ENCODE data around the gene ZNF880. TPM values are rescaled to one million over a fixed set of nuclear protein-coding genes. Genes with fewer than 3 reads are reported as not detected.

Gene ZNF880
- total and polyA plus RNA-seq, 2 of the 8 experiments (the other 6 are each of a cell fraction or from before 2014, with no cell fraction given), result 11.4 to 25.9 TPM

DNA sequence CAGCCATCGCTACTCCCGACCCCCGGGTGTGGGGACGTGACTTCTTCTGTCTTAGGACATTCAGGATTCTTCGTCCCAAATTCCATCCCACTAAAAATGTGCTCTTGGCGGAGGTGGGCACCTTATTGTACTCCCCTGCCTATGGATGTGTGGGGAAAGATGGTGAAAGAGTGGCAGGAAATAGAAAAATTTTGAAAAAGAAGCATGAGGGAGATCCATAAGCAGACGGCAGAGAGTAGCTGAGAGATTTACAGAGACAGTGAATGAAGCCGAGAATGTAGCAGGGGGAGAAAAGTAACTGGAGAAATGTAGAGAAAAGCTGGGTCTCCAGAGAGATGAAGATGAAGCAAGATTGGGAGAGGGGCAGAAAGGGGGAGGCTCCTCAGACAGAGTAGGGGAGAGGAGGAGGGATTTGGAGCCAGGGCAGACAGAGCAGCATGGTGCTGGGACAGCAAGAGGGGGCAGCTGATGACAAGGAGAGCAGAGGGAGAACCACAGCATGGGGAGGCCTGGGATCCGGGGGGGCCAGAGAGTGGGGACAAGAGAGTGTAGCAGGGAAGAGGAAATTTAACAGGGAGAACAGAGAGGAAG, 32.8 kb upstream of the ZNF880 start:
- Histone ChIP-seq H3K9me3 (ENCODE audit: insufficient read depth in 2 of 2, low read depth in 1 of 2, low read length in 1 of 2) (peaks cover 18 to 19% of the 10 kb centered on the region in 2 experiments), H2BK15ac (ENCODE audit: low read length) (no peak overlapping the region), H3K27me3 (replicated peaks in 1 of 4; ENCODE audit: control insufficient read depth in 3 of 4, extremely low read depth in 1 of 4, insufficient read depth in 3 of 4, low read length in 3 of 4) (no peaks in the 10 kb centered on the region), H4K5ac (ENCODE audit: insufficient read length, low read depth, low read length) (peak overlapping the region; percentile 15), H3K23ac (ENCODE audit: insufficient read length) (no peak overlapping the region), H3K56ac (replicated peaks; ENCODE audit: insufficient read length, low read depth, low read length) (peak overlapping the region; percentile 39), H3K79me1 (ENCODE audit: low read depth, low read length) (no peaks in the 10 kb centered on the region), H3K4ac (replicated peaks; ENCODE audit: insufficient read length, low read depth, low read length) (peak overlapping the region; percentile 96), H4K20me1 (replicated peaks in 1 of 2; ENCODE audit: control insufficient read depth in 1 of 2, insufficient read depth in 2 of 2, low read length in 2 of 2) (peaks cover 0 to 1% of the 10 kb centered on the region in 2 experiments), H4K8ac (ENCODE audit: extremely low read depth, insufficient read depth, low read length) (peak overlapping the region; percentile 89; the same call in 1 of the 2 replicates), H3K36me3 (ENCODE audit: control insufficient read depth in 2 of 4, insufficient read depth in 4 of 4, low read length in 3 of 4) (peaks cover 0 to 4% (median 0%) of the 10 kb centered on the region in 4 experiments; a peak in 1 of 8 replicates), H2AFZ (ENCODE audit: low read length) (no peak overlapping the region), H3K18ac (ENCODE audit: extremely low read depth, low read length) (peak overlapping the region; percentile 60; the same call in 1 of the 2 replicates), H3K4me2 (ENCODE audit: insufficient read depth in 1 of 2, low read depth in 2 of 2, low read length in 2 of 2) (peak overlapping the region; percentile 84 to 96), H2BK5ac (ENCODE audit: low read depth, low read length) (no peak overlapping the region), H3K23me2 (ENCODE audit: low read depth, low read length) (peaks cover 9% of the 10 kb centered on the region; the same call in 1 of the 2 replicates), H2BK12ac (ENCODE audit: low read depth, low read length) (0 out of 2 replicates have a peak overlapping the region, but pooled peaks have one; percentile 27), H3K27ac (ENCODE audit: low read depth, low read length) (peak overlapping the region; percentile 19; the same call in 1 of the 2 replicates), H3K79me2 (ENCODE audit: control insufficient read depth in 1 of 2, insufficient read depth in 2 of 2, low read length in 2 of 2) (no peaks in the 10 kb centered on the region), H3K9ac (replicated peaks in 1 of 4; ENCODE audit: extremely low read depth in 1 of 4, low read depth in 3 of 4, low read length in 3 of 4) (peak overlapping the region in 3 of 4 experiments; percentile 82 to 94 (median 83); a peak in 6 of 7 replicates), H3K4me3 (ENCODE audit: extremely low read depth in 1 of 4, insufficient read depth in 2 of 4, low read depth in 3 of 4, low read length in 4 of 4) (peak overlapping the region; percentile 79 to 95 (median 92)), H2BK20ac (ENCODE audit: low read length) (no peak overlapping the region), H3K14ac (ENCODE audit: insufficient read length) (peak overlapping the region; percentile 13), H3K4me1 (replicated peaks in 1 of 4; ENCODE audit: control insufficient read depth in 3 of 4, insufficient read depth in 4 of 4, low read length in 3 of 4) (no peaks in the 10 kb centered on the region), H4K91ac (replicated peaks; ENCODE audit: insufficient read length, low read length) (no peak overlapping the region), H2AK5ac (ENCODE audit: low read depth, low read length) (no peak overlapping the region), H2BK120ac (replicated peaks; ENCODE audit: low read depth, low read length) (no peak overlapping the region)
- no peak for FAIRE-seq
- no peak for DNase-seq (ENCODE audit: low read depth in 1 of 2, low spot score in 2 of 2)
- ChIA-PET CTCF (ENCODE audit: partially characterized antibody) (interaction anchor here (0.8 to 2.1 kb wide), 3 partner anchors 9 to 31 kb away, joined by 3 to 10 read pairs (median 4); no protein-coding TSS in a partner anchor), POLR2A (ENCODE audit: partially characterized antibody) (interaction anchor here (0.9 to 1.2 kb wide), 5 partner anchors 9 to 225 kb away, joined by 3 to 4 read pairs (median 4); no protein-coding TSS in a partner anchor)
- WGBS, 2 experiments (ENCODE audit: extremely low coverage in 1 of 2, insufficient coverage in 1 of 2, insufficient read length in 1 of 2, insufficient replicate concordance in 2 of 2, low coverage in 1 of 2, low lambda C conversion rate in 2 of 2, missing lambda C conversion rate in 1 of 2), result 13% methylated on average over 9 of the region's 9 CpGs; no CpG with 5 or more reads in 1 of the 2 experiments
- TF ChIP-seq SAP30 (IDR thresholded peaks at IDR 0.05; ENCODE audit: insufficient read depth, insufficient replicate concordance, low read length) (no peak), NRF1 (IDR thresholded peaks at IDR 0.05; ENCODE audit: low read depth, low read length) (no peak)

All from H1 (cell line).